ENCODE results near the gene PKIG. TPM values are rescaled to one million over a fixed set of nuclear protein-coding genes. Genes with fewer than 3 reads are reported as not detected.
A peak's percentile ranks its signal among the peaks of the same experiment; 100 is the strongest.

The PKIG gene
- total RNA-seq, 1 donor from 2014 or later: 34.7 TPM

DNA sequence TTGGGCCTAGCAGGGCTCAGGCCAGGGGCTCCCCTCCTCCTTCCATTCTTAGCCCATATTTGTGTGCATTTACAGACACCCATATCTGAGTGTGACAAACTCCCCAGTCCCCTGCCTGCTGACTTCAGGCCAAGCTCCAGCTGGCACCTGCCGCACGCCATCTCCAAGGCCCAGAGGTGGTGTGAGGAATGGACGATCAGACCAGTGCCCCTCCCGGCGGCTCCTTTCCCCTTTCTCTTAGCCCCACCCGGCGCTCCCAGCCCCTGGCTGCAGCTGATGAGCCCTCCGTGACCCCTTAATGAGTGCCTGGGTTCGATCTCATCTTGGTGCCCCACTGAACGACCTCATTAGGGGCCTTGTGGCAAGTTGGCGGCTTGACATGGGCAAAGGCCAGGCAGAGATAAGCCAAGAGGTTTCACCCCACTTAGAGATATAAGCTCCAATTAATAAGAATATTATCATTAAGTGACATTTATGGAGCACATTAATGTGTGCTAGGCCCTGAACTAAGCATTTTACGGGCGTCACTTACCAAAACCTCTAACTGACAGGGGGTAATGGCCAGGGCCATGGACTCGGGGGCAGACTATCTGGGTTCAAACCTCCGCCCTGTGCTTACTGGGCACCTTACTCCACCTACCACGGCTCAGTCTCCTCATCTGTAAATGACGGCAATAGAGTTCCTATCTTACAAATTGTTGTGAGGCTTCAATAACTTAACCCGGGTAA lies 51.7 kb downstream of the PKIG start:
- H3K4me1 Mint-ChIP-seq: peaks cover 18% of the 10 kb centered on the region
- no peak overlapping the region for H3K4me3 Mint-ChIP-seq
- no peak overlapping the region for H3K27ac Mint-ChIP-seq (ENCODE audit: unreplicated experiment)
- no peak for DNase-seq (ENCODE audit: low read depth, low spot score)
- H3K36me3 Mint-ChIP-seq (ENCODE audit: low read depth): no peaks in the 10 kb centered on the region
- H3K9me3 Mint-ChIP-seq: no peaks in the 10 kb centered on the region
- no peaks in the 10 kb centered on the region for H3K27me3 Mint-ChIP-seq (ENCODE audit: low read depth)
- TF ChIP-seq, protein P1, sequence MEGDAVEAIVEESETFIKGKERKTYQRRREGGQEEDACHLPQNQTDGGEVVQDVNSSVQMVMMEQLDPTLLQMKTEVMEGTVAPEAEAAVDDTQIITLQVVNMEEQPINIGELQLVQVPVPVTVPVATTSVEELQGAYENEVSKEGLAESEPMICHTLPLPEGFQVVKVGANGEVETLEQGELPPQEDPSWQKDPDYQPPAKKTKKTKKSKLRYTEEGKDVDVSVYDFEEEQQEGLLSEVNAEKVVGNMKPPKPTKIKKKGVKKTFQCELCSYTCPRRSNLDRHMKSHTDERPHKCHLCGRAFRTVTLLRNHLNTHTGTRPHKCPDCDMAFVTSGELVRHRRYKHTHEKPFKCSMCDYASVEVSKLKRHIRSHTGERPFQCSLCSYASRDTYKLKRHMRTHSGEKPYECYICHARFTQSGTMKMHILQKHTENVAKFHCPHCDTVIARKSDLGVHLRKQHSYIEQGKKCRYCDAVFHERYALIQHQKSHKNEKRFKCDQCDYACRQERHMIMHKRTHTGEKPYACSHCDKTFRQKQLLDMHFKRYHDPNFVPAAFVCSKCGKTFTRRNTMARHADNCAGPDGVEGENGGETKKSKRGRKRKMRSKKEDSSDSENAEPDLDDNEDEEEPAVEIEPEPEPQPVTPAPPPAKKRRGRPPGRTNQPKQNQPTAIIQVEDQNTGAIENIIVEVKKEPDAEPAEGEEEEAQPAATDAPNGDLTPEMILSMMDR (conservative IDR thresholded peaks at IDR 0.05): no peak

DNA sequence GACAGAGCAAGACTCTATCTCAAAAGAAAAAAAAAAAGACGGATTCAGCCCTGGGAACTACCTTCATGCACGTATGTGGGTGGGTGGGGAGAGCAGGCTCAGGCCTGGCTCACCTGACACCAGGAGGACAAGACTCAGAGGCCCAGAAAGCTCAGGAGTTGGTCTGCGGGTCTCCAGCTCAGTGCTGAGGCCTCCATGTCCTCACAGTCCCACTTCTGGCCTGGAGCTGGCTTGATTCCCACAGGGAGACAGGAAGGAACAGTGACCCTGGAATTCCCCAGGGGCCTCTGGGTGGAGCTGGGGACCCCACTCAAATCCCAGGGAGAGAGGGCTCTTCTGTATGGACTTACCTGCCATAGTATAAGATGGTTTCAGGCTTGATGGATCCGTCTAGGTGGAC lies 53.5 kb downstream of the PKIG start:
- TF ChIP-seq, protein P1 (conservative IDR thresholded peaks at IDR 0.05): no peak
- Mint-ChIP-seq H3K4me1 (peaks cover 14% of the 10 kb centered on the region), H3K36me3 (ENCODE audit: low read depth) (peaks cover 2% of the 10 kb centered on the region), H3K4me3 (no peak overlapping the region), H3K27me3 (ENCODE audit: low read depth) (no peaks in the 10 kb centered on the region), H3K9me3 (no peaks in the 10 kb centered on the region), H3K27ac (ENCODE audit: unreplicated experiment) (no peak overlapping the region)
- no peak for DNase-seq (ENCODE audit: low read depth, low spot score)

DNA sequence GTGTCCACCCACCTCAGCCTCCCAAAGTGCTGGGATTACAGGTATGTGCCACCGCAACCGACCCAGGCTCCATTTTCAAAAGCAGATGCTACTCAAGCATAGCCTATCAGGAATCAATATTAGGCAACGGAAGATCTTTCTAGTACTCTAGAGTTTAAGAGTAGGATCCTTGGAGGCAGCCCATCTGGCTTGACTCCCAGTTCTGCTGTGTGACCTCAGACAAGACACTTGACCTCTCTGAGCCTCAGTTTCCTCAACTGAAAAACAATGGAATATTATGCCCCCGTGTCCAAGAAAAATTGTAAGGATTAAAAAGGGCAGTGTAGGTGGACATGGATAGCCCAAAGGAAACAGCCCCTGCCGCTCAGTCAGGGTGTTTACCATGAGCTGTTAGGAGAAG lies 54.7 kb downstream of the PKIG start:
- Mint-ChIP-seq H3K9me3 (no peaks in the 10 kb centered on the region), H3K27ac (ENCODE audit: unreplicated experiment) (peak overlapping the region; percentile 27), H3K36me3 (ENCODE audit: low read depth) (peaks cover 2% of the 10 kb centered on the region), H3K4me3 (no peak overlapping the region), H3K4me1 (peaks cover 18% of the 10 kb centered on the region), H3K27me3 (ENCODE audit: low read depth) (no peaks in the 10 kb centered on the region)
- no peak for DNase-seq (ENCODE audit: low read depth, low spot score)
- TF ChIP-seq, protein P1 (conservative IDR thresholded peaks at IDR 0.05): no peak

- Mint-ChIP-seq H3K27me3 (ENCODE audit: low read depth) (no peaks in the 10 kb centered on the region), H3K4me1 (peaks cover 21% of the 10 kb centered on the region), H3K36me3 (ENCODE audit: low read depth) (peaks cover 2% of the 10 kb centered on the region), H3K9me3 (no peaks in the 10 kb centered on the region), H3K4me3 (no peak overlapping the region), H3K27ac (ENCODE audit: unreplicated experiment) (peak overlapping the region; percentile 27)
- TF ChIP-seq, protein P1 (conservative IDR thresholded peaks at IDR 0.05): no peak
- DNase-seq (ENCODE audit: low read depth, low spot score): no peak
Measured at GRCh38 chr20:44637522-44638372, 55.4 kb downstream of the PKIG start.

GRCh38 chr20:44640522-44640921 lies 58.1 kb downstream of the PKIG start:
- H3K4me3 Mint-ChIP-seq: no peak overlapping the region
- H3K4me1 Mint-ChIP-seq: peaks cover 36% of the 10 kb centered on the region
- no peak overlapping the region for H3K27ac Mint-ChIP-seq (ENCODE audit: unreplicated experiment)
- H3K27me3 Mint-ChIP-seq (ENCODE audit: low read depth): no peaks in the 10 kb centered on the region
- no peak for DNase-seq (ENCODE audit: low read depth, low spot score)
- TF ChIP-seq, protein P1 (conservative IDR thresholded peaks at IDR 0.05): no peak
- no peaks in the 10 kb centered on the region for H3K9me3 Mint-ChIP-seq
- H3K36me3 Mint-ChIP-seq (ENCODE audit: low read depth): peaks cover 2% of the 10 kb centered on the region
